Stimulated activated CD8-positive, alpha-beta memory T cell treated with anti-CD3 and anti-CD28 coated beads, Interleukin-12 subunit alpha, Interleukin-12 subunit beta, amount 100 ng/mL, for 24 hours (primary cell): ENCODE data around the gene PLEKHM1.
"Not testable (repeated sequence)": the region's sequence is repeated elsewhere in the genome, so short reads cannot be mapped to it uniquely, and the experiment has no call there.

Experiments used
- DNase-seq: peaks from one replicate; pipeline ENCODE4 v3.0.0-alpha.2; 2020; ENCODE audit errors: extremely low read depth

The PLEKHM1 gene

DNA sequence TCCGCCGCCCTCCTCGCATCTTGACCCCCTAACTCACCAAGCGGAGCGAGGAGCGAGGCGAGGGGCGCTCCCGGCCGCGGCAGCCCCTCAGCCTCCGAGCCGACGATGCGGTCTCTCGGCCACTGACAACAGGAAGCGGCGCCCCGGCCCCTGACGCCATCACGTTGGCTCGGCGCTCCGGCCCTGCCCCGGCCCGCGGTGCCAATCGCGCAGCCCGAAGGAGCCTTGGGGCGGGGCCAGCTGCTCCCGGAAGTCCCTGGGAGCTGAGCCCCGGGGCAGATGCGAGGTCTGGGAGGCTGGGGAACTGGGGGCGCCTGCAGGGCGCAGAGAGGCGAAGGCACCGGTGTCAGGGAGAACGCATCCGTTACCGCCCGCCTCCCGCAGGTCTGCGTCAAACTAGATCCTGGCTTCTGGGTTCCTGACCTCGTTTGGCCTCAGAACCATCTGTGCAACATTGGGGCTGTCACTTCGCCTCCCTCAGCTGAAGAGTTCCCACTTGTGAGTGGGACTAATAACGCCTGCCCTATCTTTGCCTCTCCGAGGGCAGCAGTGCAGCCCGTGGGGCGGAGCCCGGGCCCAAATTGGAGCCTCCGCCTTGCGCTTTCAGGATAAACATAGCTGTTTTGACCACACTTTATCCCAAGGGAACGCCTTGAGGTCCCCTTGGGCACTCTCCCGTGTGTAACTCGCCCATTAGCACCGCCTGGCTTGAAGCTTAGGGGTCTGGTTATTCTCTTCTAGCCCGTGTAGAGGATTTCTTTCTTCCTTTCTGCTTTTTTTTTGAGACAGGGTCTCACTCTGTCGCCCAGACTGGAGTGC, at the start of gene PLEKHM1:
PLEKHM1 (minus strand) TSS at position 107 of the 819 bp plus-strand sequence. CDS start 8,237 bp downstream, outside the sequence.
- peak; percentile 63 for DNase-seq

DNA sequence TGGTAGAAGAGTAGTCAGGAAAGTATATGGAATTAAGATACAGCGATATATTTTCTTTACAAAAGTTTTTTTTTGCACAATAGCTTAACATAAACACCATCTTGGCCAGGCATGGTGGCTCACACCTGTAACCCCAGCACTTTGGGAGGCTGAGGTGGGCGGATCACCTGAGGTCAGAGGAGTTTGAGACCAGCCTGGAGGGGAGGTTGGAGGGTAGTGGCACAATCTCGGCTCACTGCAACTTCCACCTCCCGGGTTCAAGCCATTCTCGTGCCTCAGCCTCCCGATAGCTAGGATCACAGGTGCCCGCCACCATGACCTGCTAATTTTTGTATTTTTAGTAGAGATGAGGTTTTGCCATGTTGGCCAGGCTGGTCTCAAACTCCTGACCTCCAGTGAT, 47.6 kb upstream of the PLEKHM1 start:
- DNase-seq = not testable (repeated sequence)

DNA sequence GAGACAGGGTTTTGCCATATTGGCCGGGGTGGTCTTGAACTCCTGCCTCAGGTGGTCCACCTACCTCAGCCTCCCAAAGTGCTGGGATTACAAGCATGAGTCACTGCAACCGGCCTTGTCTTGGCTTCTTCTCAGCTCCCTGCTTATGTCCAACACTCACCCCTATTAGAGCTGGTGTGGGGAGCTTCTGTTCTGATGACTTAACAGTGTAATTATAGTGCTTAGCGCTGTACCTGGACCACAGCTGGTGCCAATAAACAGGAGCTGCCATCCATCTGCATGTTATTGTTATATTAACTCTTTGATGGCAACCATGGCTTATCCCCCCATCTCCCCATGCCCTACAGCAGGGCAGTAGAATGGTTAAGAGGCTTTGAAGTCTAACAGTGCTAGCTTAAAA, 15.6 kb upstream of the PLEKHM1 start:
- DNase-seq = not testable (repeated sequence)

DNA sequence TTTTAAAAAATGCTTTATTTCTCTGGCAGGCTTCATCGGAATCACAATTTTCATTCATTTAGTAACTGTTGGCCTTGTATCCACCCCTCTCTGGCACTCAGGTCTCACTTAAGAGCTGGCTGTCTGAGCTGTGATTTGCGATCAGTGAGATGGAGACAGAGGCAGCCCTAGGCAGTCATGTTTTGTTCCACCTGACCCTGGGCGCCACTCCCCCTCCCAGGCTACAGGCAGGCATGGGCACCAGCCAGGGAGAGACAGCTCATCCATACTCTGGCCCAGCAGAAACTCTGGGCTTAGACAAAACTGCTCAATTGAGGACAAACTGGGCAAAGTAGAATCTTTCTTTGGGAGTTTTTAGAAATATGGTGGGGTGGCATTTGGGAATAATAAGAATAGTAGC, 14.7 kb upstream of the PLEKHM1 start:
- not testable (repeated sequence) for DNase-seq

DNA sequence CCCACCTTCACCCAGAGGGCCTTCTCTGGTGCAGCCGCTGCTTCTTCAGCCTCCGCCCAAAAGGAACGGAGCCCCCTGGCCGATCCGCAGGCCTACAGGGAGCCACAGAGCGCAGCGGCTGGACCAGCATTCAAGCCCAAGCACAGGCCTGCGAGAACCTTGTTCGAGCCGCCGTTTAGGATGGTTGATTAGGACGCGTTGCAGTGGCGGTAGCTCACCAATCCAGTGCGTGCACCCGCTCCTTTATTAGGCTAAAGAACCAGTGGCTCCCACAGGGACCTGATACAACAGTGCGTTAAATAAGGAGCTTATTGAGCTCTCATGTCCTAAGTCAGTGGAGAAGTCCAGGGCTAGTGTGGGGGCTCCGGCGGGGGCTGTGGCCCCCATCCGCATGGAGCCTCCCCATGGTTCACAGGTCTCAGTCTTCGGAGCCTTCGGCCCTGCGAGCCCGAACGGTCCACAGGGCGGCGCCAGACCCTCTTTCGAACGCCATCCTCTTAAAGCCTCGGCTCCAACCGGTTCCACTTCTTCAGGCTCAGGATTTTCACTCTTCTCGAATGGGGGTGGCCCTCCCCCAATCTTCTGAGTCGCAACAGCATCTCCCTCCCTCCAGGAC, 10.7 kb upstream of the PLEKHM1 start:
- DNase-seq = not testable (repeated sequence)

DNA sequence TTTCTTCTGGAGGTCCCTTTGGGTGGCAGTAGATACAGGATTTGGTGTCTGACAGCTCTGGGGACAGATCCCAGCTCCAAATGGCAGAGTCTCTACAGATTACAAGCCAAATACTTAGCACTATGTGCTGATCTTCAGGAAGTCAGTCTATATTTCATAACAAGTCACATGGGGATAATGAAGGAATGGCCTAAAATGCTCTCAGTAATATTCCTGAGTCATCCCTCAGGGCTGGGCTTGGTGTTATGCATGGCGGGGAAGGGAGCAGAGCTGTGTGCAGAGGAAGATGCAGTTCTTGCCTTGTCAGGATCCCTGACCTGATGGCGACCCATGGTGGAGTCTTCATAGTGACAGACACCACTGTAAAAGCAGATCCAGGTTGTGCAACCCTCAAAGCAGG, 10.0 kb upstream of the PLEKHM1 start:
- not testable (repeated sequence) for DNase-seq

DNA sequence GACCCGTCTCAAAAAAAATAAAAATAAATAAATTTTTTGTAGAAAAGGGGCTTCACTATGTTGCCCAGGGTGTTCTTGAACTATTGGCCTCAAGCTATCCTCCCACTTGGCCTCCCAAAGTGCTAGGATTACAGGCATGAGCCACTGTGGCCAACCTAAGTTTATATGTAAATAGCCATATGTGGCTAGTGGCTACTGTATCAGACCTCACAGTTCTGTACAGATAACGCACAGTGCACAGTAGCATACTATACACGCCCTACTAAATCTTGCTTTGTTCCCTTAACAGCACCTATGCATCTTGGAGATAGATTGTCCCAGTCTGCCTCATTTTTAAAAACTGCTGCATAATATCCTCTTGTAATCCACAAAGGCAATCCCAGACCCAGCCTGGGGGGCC, 8.7 kb upstream of the PLEKHM1 start:
- not testable (repeated sequence) for DNase-seq

DNA sequence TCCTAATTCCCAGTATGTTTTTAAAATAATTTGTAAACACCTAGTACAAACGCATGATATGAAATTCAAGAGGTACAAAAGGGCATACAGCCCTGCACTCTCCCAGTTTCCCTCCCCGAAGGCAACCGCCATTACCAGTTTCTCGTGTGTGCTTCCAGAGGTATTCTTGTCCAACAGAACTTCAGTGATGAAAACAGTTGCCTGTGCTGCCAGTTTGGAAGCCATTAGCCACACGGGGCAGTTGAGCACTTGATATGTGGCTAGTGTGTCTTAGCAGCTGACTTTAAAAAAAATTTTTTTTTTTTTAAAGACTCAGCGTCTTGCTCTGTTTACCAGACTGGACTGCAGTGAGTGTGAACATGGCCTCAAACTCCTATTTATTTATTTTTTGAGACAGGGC, 7.9 kb upstream of the PLEKHM1 start:
- DNase-seq = not testable (repeated sequence)

DNA sequence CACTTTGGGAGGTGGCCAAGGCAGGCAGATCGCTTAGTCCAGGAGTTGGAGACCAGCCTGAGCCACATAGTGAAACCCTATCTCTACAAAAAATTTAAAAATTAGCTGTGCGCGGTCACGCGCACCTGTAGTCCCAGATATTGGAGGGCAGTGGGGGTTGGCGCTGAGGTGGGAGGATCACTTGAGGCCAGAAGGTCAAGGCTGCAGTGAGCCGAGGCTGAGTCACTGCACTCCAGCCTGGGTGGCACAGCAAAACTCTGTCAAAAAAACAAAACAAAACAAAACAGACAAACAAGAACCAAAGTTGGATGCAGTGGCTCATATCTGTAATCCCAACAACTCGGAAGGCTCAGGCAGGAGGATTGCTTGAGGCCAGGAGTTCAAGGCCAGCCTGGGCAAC, 6.9 kb upstream of the PLEKHM1 start:
- DNase-seq = not testable (repeated sequence)

DNA sequence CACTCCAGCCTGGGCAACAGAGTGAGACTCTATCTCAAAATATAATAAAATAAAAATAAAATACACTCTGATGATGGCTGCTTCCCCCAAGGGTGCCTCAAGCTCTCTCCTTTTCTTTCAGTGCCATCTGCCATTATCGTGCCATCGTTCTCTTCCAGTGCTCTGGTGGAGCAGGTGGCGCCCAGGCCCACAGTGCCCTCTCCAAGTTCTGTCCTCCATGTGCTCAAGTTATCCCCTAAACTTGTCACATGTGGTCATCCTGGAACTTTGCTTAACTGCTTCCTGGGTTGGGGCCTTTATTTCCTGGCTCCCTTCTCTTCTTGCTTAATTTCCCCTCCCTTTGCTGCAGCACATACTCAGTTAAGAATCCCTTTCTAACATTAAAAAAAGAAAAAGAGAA, 6.0 kb upstream of the PLEKHM1 start:
- DNase-seq = not testable (repeated sequence)

DNA sequence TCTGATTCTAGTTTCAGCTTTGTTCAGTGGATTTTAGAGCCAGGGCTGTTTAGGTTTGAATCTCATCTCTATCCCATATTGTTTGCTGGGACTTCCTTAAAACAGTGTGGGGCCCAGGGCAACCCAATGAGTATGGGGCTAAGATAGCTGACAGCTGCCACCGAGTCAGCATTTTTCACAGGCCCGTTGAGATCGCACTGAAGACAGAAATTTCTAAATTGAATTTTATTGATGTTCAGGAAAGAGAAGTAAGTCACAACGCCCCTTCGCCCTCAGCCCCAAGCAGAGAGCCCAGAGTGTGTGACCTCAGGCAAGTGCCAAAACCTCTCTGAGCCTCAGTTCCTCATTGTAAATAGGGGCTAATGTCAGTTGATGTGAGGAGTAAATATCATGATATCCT, 4.0 kb upstream of the PLEKHM1 start:
- DNase-seq = not testable (repeated sequence)

DNA sequence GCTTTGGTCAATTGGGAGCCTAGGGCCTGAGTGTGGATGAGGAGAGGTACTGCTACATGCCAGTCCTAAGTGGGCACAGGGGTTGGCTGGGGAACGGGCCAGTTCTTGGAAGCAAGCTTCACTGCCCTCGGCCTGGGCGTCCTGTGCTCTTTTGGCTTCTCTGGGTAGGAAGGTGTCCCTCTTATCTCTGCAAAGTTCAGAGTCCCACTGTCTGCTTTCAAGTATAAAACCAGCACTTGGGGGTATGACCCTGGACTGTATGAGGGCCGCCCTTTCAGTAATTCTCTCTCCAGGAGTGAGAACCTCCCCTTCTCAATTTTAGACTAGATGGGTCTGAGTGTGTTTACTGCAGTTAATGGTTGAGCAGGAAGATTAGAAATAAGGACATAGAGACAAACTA, 1.6 kb upstream of the PLEKHM1 start:
- DNase-seq = not testable (repeated sequence)

DNA sequence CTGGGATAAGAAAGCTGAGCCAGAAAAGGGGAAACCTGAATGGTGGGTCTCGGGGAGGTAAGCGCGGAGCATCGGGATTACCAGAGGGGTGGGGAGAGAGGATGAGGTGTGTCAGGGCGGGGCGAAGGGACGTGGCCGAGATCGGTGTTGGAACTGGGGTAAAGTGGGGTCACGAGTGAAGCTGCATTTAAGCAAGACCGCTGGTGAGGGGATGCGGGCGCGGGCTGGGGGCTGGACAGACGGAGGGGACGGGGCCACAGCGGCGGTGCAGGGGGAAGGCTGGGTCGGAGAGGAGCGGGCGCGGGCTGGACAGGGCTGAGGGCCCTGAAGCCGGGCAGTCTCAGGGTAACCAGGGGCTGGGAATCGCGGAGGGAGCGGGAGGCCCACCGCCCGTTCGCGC, 323 bp downstream of the PLEKHM1 start:
- not testable (repeated sequence) for DNase-seq

DNA sequence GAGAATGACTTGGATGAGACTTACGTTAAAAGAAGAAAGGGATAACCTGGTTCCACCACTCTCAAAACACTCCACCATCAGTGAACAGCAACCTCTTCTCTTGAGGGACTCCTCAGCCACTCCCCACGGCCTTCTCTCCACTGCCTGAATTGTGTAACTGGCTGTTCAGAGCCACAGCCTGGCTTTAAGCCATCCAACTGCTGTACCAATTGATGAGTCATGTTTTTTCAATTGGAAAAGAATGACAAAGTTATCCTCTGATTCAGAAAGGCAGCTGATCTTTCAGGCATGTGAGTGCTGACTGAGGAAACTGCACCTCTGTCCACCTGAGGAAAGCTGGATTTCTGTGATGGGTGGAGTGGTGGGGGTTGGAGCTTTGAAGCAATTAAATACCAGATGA, 2.8 kb downstream of the PLEKHM1 start:
- DNase-seq = not testable (repeated sequence)

DNA sequence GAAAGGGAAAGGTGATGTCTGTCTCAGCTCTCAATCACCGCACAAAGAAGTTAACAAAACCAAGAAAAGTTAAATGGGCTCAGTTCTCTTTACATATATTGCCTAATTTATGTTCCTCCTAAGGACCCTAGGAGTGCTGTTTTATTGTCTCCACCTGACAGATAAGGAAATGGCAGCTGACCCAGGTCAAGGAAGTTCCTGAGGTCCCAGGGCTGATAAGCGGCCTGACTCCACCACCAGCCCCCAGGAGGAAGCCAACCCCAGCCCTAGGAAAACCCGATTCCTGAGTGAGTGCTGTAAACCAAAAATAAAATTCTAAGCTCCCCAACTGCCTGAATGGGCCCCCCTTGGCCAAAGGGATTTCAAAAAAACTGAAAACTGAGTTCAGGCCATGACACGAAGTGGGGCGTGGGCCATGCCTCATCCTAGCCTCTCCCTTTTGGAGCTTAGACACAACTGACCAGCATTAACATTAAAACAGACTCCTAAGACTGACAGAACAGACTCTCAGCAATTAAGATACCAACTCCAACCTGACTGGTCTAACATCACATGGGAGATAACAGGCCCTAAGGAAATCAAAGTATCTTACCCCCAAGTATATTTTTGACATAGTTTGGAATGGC, 6.8 kb downstream of the PLEKHM1 start:
- not testable (repeated sequence) for DNase-seq

DNA sequence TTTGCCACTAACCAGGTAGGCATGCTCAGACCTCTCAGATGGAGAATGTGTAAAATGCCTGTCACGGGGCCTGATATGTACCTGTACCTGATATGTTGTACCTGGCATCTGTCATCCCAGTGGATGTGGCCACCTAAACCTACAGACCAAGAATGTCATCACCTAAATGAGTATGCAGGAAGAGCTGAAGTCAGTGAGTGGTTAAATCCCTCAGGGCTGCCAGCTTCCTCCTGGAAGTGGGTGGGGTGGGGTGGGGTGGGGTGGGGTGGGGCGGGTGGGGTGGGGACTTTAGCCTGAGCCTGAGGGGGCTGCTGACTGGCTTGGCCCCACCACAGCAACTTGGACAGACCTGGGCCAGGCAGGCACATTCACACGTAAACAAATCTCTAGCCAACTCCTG, 7.3 kb downstream of the PLEKHM1 start:
- DNase-seq = not testable (repeated sequence)

DNA sequence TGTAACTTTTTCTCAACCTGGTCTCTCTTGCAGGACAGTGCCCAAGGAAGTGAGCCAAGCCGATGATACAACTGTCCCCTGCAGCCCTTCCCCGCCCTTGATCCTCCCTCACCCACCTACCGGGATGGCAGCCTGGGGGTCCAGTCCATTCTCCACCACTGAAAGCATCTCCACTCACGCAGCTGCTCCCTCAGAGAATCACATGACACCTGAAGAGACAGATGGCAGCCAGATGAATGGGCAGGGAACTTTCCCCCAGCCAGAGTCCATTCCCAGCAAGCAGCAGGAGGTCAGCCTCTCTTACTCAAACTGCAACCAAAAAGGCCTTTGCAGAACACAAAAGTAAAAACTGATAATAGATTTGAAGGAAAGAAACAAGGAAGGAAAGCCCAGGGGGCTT, 8.2 kb downstream of the PLEKHM1 start:
- not testable (repeated sequence) for DNase-seq

DNA sequence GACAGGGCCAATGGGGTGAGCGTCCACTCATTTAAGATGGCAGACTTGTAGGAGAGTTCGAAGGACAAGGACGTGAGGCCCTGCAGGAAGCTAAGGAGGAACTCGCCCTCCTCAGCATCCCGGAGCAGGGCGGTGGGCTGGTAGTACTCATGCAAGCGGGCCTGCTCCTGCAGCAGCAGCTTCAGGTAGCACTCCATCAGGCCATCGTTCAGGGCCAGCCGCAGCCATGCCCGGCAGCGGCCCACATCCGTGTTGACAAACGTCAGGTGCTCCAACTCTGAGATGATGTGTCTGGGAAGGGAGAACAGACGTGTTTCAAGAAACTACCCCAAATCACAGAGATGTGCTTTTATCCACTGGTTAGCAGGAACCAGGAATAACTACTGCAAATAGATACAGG, 15.1 kb downstream of the PLEKHM1 start:
- not testable (repeated sequence) for DNase-seq

DNA sequence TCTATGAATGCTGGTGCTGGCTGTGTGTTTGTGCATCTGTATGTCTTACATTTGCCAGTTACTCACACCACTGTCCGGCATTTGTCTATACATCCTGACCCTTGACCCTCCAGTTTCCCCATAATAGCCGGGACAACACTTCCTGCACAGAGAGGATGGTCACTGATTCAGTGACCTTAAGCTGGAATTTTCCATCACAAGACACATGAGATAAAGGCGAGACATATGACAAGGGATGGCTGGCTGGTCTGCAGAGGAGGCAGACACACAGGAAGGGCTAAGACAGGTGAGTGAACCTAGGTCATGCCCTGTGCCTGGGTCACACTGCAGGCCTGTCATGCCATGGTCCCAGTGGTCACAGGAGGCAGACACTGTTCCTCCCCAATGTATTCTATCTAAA, 18.3 kb downstream of the PLEKHM1 start:
- not testable (repeated sequence) for DNase-seq

DNA sequence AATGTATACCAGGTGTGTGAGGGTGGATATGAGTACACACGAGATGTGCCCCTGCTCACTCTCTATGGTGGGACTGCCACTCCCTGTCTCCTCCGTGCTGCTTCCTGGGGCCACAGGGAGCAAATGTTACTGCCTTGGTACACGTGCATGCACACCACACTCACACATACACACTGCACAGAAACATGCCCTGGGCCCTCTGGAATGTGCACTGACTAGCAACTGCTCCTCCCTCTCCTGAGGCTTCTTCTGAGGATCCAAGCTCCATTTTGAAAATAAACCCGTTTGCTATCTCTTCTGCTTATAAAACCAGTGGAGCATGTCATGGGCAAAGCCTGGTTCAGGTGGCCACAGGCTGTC, 21.3 kb downstream of the PLEKHM1 start:
- not testable (repeated sequence) for DNase-seq

DNA sequence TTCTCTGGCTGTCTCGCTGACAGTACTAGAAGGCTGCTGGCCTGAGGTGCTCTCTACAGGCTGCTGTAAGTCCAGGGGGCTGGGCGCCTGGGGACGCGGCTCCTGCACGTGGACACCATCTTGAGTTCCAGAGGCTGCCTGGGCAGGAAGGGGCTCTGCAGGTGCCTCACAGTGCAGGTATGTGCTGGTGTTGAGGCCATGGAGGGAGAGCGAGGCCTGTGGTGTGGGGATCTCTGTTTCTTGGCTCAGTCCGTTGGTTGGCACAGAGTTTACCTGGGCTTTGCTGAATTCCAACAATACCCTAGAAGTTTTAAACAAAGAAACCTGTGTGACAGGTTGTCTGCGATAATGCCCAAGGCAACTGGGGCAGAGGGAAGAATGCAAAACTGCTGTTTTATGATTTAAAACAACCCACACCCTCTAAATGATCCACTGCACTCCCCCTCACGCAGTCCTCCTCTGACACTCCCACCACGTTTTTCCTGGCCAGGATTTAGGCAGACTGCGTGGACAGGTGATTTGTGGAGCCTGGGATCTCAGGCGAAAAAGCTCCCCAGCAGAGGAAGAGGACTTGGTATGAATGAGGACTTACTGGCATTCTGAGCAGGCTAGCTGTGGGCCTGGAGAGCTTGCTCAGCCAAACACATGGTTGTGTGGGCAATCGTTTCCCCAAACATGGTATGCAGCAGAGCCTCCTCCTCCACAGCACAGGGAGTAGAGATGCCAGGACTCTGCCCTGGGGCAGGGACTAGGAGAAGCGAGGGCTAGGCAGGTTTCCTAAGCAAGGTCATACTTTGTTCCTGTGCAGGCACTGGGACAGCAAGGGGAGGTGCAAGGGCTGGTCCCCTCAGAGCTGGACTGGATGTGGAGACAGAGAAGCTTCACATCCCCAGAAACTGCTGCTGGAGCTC, 22.0 kb downstream of the PLEKHM1 start:
- not testable (repeated sequence) for DNase-seq
